ENCODE data around the gene SLFN11.
"Not testable (repeated sequence)": the region's sequence is repeated elsewhere in the genome, so short reads cannot be mapped to it uniquely, and the experiment has no call there.

SLFN11 gene

DNA sequence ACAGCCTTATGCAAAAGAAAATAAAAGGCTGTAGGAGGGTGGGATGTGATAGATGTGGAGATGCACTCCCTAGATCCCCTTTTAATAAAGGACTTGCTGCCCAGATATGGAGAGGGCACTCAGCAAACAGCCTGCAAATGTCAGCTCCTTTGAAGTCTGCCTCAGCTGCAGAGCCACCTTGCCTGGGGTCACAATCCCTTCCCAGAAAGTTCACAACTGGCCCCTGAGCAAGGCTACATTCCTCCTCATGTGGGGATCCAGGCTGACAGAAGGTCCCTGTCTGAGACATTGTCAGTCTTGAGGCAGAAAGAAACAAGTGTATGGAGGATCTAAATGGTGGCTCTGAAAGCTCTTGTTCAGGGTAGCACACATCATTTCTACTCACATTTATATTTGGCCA is 36.1 kb downstream of the SLFN11 start:
- TF ChIP-seq, protein P1, sequence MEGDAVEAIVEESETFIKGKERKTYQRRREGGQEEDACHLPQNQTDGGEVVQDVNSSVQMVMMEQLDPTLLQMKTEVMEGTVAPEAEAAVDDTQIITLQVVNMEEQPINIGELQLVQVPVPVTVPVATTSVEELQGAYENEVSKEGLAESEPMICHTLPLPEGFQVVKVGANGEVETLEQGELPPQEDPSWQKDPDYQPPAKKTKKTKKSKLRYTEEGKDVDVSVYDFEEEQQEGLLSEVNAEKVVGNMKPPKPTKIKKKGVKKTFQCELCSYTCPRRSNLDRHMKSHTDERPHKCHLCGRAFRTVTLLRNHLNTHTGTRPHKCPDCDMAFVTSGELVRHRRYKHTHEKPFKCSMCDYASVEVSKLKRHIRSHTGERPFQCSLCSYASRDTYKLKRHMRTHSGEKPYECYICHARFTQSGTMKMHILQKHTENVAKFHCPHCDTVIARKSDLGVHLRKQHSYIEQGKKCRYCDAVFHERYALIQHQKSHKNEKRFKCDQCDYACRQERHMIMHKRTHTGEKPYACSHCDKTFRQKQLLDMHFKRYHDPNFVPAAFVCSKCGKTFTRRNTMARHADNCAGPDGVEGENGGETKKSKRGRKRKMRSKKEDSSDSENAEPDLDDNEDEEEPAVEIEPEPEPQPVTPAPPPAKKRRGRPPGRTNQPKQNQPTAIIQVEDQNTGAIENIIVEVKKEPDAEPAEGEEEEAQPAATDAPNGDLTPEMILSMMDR (conservative IDR thresholded peaks at IDR 0.05) = no peak
- no peak for TF ChIP-seq ZFX (IDR thresholded peaks at IDR 0.05)

DNA sequence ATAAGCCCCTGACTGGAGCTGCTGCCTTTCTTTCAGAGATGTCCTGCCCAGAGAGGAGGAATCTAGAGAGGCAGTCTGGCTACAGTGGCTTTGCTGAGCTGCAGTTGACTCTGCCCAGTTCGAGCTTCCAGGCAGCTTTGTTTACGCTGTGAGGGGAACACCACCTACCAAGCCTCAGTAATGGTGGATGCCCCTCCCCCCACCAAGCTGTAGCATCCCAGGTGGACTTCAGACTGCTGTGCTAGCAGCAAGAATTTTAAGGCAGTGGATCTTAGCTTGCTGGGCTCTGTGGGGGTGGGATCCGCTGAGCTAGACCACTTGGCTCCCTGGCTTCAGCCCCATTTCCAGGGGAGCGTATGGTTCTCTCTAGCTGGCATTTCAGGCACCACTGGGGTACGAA is 39.8 kb downstream of the SLFN11 start:
- H3K27ac ChIP-seq = not testable (repeated sequence)

More for the DNA sequence above, 36.1 kb downstream of the SLFN11 start:
- H3K27ac ChIP-seq = no peak overlapping the region

DNA sequence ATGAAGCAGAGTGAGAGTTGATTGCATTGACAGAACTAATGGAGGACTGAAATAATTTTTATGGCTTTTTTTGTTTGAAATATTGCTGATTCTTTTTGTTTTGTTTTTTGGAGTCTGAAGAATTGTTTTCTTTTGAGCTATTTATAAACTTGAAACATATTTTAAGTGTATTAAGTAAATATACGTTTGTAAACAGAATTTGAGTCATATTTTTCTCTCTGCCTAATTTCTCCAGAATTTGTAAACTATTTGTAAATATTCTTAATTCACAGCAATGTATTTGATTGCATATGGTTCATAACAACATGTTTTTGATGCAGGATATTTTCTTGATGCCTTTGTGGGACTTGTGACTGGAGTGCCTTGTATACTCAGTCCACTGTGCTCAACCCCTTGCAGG is 50.7 kb downstream of the SLFN11 start:
- TF ChIP-seq, protein P1 (conservative IDR thresholded peaks at IDR 0.05) = no peak
- TF ChIP-seq ZFX (IDR thresholded peaks at IDR 0.05) = no peak

DNA sequence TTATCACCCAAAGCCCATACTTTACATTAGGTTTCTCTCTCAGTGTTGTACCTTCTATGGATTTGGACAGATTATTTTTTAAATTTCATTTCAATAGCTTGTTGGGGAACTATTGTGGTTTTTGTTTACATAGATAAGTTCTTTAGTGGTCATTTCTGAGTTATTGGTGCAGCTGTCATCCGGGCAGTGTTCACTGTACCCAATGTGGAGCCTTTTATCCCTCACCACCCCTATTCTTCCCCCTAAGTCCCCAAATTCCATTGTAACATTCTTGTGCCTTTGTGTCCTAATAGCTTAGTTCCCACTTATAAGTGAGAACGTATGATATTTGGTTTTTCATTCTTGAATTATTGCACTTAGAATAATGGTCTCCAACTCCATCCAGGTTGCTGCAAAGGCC is 57.5 kb downstream of the SLFN11 start:
- no peak for TF ChIP-seq ZFX (IDR thresholded peaks at IDR 0.05)
- TF ChIP-seq, protein P1 (conservative IDR thresholded peaks at IDR 0.05) = no peak
- no peak overlapping the region for H3K27ac ChIP-seq

More for the DNA sequence above, 50.7 kb downstream of the SLFN11 start:
- H3K27ac ChIP-seq = no peak overlapping the region

DNA sequence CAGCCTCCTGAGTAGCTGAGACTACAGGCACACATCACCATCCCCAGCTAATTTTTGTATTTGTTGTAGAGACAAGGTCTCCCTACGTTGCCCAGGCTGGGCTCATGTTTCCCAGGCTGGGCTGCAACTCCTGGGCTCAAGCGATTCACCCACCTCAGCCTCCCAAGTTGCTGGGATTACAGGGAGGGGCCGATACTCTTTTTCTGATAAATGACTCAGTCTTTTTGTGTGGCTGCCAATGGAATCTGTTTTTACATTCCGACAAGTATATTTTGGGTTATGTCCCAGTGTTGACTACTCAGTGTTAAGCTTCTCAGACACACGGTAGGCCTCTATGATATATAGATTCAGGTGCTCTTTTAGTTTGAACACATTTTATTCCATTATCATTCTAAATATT is 58.1 kb downstream of the SLFN11 start:
- TF ChIP-seq, protein P1 (conservative IDR thresholded peaks at IDR 0.05) = no peak
- no peak for TF ChIP-seq ZFX (IDR thresholded peaks at IDR 0.05)
- no peak overlapping the region for H3K27ac ChIP-seq

DNA sequence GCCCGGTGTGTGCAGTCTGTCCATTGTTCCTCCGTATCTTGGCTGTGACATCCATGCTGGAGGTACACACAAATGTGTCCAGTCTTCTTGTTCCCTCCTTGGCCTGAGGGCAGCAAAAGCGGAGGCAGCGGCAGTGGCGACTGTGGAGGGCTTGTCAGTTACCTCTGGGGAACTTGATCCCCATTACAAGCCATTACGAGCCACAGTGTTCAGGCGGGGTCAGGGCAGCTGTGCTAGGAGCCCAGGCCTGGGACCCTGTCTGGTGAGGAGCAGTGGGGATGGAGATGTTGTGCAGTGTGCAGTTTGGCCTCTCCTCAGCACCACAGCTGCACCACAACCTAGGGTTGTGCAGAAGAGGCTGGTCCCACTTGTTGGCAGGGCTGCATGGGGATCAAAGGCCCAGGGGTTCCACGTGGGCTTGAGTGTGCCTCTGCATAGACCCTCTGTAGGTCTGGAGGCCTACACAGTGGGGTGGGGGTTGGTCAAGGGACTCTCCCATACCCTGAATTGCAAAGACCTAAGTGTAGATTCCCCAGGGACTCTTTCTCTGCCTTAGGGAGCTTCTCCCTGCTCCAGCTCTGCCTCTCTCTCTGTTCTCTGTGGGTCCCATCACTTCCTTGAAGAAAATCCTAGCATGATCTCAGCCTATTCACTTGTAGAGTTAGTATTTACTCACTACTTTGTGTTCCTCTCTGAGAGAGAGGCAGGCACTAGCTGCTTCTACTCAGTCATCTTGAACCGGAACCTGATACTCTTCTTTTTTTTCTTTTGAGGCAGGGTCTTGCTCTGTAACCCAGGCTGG is 58.8 kb downstream of the SLFN11 start:
- TF ChIP-seq ZFX (IDR thresholded peaks at IDR 0.05) = no peak
- TF ChIP-seq, protein P1 (conservative IDR thresholded peaks at IDR 0.05) = no peak
- no peak overlapping the region for H3K27ac ChIP-seq

DNA sequence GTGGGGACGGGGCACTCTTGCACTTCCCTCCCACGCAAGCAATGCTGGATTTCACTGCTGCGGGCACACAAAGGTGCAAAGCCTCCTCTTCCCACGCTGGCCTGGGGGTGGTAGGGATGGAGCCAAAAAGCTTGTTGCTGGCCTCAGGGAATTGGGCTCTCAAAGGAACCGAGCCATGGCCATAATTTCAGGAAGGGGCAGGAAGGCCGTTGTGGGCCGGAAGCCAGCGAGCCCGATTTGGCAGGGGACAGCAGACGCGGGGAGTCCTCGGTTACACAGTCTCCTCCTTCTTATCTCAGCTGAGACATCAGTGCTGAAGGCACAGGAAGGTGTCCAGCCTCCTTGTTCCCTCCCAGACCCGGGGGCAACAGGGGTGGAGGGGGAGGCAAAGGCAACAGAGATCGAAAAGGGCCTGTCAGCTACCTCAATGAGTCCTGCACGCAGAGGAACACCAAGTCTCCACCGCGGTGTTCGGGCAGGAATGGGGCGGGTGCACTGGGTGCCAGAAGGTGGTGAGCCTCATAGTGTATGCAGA is 59.5 kb downstream of the SLFN11 start:
- H3K27ac ChIP-seq = no peak overlapping the region
- TF ChIP-seq, protein P1 (conservative IDR thresholded peaks at IDR 0.05) = no peak
- TF ChIP-seq ZFX (IDR thresholded peaks at IDR 0.05) = no peak
